Measurements from ENCODE around the gene TMSB4X. TPM values are rescaled to one million over a fixed set of nuclear protein-coding genes. Genes with fewer than 3 reads are reported as not detected.

TMSB4X gene
- total and polyA plus RNA-seq, 2 donors (not counting 3 experiments of a cell fraction or from before 2014, with no cell fraction given) = 4,136 to 6,858 TPM

DNA sequence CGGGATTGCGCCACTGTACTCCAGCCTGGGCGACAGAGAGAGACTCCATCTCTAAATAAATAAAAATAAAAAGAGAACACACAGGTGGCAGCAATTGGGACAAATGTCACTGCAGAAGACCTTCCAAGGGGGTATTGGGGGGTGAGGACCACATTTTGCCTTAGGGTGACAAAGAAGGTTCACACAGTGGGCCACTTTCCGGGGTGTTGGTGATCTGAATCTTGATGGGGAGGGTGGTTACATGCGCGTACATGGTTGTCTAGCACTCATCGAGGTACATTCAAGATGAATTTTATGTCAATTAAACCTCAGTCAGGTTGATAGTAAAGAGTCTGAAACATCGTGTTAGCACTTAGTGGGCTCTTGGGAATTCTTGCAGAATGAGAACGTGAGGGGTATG lies 20.5 kb upstream of the TMSB4X start:
- H3K4me2 ChIP-seq (ENCODE audit: insufficient read depth, low read length) = no peak overlapping the region
- FAIRE-seq = no peak
- no peaks in the 10 kb centered on the region for H3K27me3 ChIP-seq (ENCODE audit: control insufficient read depth in 2 of 2, insufficient read depth in 2 of 2, low read length in 2 of 2)
- H3K4me1 ChIP-seq (ENCODE audit: control insufficient read depth, extremely low read depth, insufficient read depth, low read length) = peaks cover 43% of the 10 kb centered on the region
- no peak overlapping the region for H3K9ac ChIP-seq (replicated peaks; ENCODE audit: extremely low read depth, insufficient read depth, low read length)
- TF ChIP-seq POLR2AphosphoS5 (IDR thresholded peaks at IDR 0.05; ENCODE audit: insufficient read depth, low read depth, low read length) (no peak), POLR2A (IDR thresholded peaks at IDR 0.05; ENCODE audit: low read depth, low read length) (no peak), GATA2 (IDR thresholded peaks at IDR 0.05; ENCODE audit: insufficient read depth, insufficient read length, low read depth, low read length) (no peak)
- TF ChIP-seq, protein P1, sequence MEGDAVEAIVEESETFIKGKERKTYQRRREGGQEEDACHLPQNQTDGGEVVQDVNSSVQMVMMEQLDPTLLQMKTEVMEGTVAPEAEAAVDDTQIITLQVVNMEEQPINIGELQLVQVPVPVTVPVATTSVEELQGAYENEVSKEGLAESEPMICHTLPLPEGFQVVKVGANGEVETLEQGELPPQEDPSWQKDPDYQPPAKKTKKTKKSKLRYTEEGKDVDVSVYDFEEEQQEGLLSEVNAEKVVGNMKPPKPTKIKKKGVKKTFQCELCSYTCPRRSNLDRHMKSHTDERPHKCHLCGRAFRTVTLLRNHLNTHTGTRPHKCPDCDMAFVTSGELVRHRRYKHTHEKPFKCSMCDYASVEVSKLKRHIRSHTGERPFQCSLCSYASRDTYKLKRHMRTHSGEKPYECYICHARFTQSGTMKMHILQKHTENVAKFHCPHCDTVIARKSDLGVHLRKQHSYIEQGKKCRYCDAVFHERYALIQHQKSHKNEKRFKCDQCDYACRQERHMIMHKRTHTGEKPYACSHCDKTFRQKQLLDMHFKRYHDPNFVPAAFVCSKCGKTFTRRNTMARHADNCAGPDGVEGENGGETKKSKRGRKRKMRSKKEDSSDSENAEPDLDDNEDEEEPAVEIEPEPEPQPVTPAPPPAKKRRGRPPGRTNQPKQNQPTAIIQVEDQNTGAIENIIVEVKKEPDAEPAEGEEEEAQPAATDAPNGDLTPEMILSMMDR (IDR thresholded peaks at IDR 0.05; ENCODE audit: extremely low read depth in 1 of 2, insufficient read depth in 1 of 2, low read depth in 1 of 2, low read length in 2 of 2) = no peak
- CTCF ChIA-PET = interaction anchor here (0.7 kb wide), 1 partner anchor 16 kb away, joined by 4 read pairs; no protein-coding TSS in a partner anchor
- no peaks in the 10 kb centered on the region for H4K20me1 ChIP-seq (replicated peaks; ENCODE audit: control insufficient read depth, extremely low read depth, insufficient read depth, low read length)
- no peak overlapping the region for H2AFZ ChIP-seq (ENCODE audit: low read depth, low read length)
- H3K79me2 ChIP-seq (ENCODE audit: control insufficient read depth, insufficient read depth, low read length) = no peaks in the 10 kb centered on the region
- H3K9me1 ChIP-seq (replicated peaks; ENCODE audit: control insufficient read depth, extremely low read depth, insufficient read depth, low read length) = no peaks in the 10 kb centered on the region
- dilution Hi-C loops (cut with MboI; ENCODE audit: extremely low pct_ligation_motif_present, low sequenced_read_pairs) (no loop called here), intact Hi-C loops (cut with micrococcal nuclease) (loop anchor here (10.0 kb wide), 1 partner anchor 1920 kb away; the partner anchor contains the start of genes FANCB and MOSPD2)
- H3K27ac ChIP-seq (ENCODE audit: insufficient read depth, low read depth, low read length) = no peak overlapping the region
- H3K9me3 ChIP-seq (replicated peaks; ENCODE audit: control insufficient read depth, insufficient read depth, low read length) = no peaks in the 10 kb centered on the region
- no peak overlapping the region for H3K4me3 ChIP-seq (replicated peaks in 1 of 3; ENCODE audit: insufficient read depth in 1 of 3, low read depth in 1 of 3, low read length in 3 of 3)
- no peaks in the 10 kb centered on the region for H3K36me3 ChIP-seq (ENCODE audit: control insufficient read depth in 2 of 2, extremely low read depth in 1 of 2, insufficient read depth in 2 of 2, low read length in 2 of 2)
- POLR2A ChIA-PET = no interaction called here
- no peak for DNase-seq (ENCODE audit: low read depth, low spot score)
- BruUV-seq (replicated peaks) = no TSS peak

- TF ChIP-seq POLR2AphosphoS5 (IDR thresholded peaks at IDR 0.05; ENCODE audit: insufficient read depth, low read depth, low read length) = no peak
- no peak for TF ChIP-seq EZH2 (IDR thresholded peaks at IDR 0.05; ENCODE audit: borderline replicate concordance, low read depth, low read length, severe bottlenecking)
- no peak for TF ChIP-seq POLR2A (IDR thresholded peaks at IDR 0.05; ENCODE audit: low read depth, low read length)
- TF ChIP-seq FOS (IDR thresholded peaks at IDR 0.05; ENCODE audit: borderline replicate concordance, insufficient read depth, low read length) = no peak
- no peak for TF ChIP-seq MYC (IDR thresholded peaks at IDR 0.05; ENCODE audit: low read depth, low read length)
- no peak for TF ChIP-seq JUN (IDR thresholded peaks at IDR 0.05; ENCODE audit: borderline replicate concordance, insufficient read depth, insufficient read length, low read depth)
- TF ChIP-seq, protein P1 (IDR thresholded peaks at IDR 0.05; ENCODE audit: extremely low read depth in 1 of 2, insufficient read depth in 1 of 2, low read depth in 1 of 2, low read length in 2 of 2) = no peak
- TF ChIP-seq MAX (IDR thresholded peaks at IDR 0.05; ENCODE audit: insufficient read depth, insufficient read length) = no peak
- no peak for TF ChIP-seq GATA2 (IDR thresholded peaks at IDR 0.05; ENCODE audit: insufficient read depth, insufficient read length, low read depth, low read length)
- no peaks in the 10 kb centered on the region for H3K36me3 ChIP-seq (ENCODE audit: control insufficient read depth in 2 of 2, extremely low read depth in 1 of 2, insufficient read depth in 2 of 2, low read length in 2 of 2)
- H3K9ac ChIP-seq (replicated peaks; ENCODE audit: extremely low read depth, insufficient read depth, low read length) = no peak overlapping the region
- no peak overlapping the region for H2AFZ ChIP-seq (ENCODE audit: low read depth, low read length)
- dilution Hi-C loops (cut with MboI; ENCODE audit: extremely low pct_ligation_motif_present, low sequenced_read_pairs) = no loop called here
- DNase-seq (ENCODE audit: low read depth, low spot score) (no peak), FAIRE-seq (no peak)
- CTCF ChIA-PET = interaction anchor here (1.5 kb wide), 1 partner anchor 8 kb away, joined by 9 read pairs; no protein-coding TSS in a partner anchor
- H3K4me1 ChIP-seq (ENCODE audit: control insufficient read depth, extremely low read depth, insufficient read depth, low read length) = peaks cover 37% of the 10 kb centered on the region
- no peak overlapping the region for H3K27ac ChIP-seq (ENCODE audit: insufficient read depth, low read depth, low read length)
- POLR2A ChIA-PET = interaction anchor here (1.2 kb wide), 1 partner anchor 23 kb away, joined by 3 read pairs; no protein-coding TSS in a partner anchor
- intact Hi-C loops (cut with micrococcal nuclease) = loop anchor here (10.0 kb wide), 1 partner anchor 1920 kb away; the partner anchor contains the start of genes FANCB and MOSPD2
- H3K9me1 ChIP-seq (replicated peaks; ENCODE audit: control insufficient read depth, extremely low read depth, insufficient read depth, low read length) = no peaks in the 10 kb centered on the region
- no peaks in the 10 kb centered on the region for H3K9me3 ChIP-seq (replicated peaks; ENCODE audit: control insufficient read depth, insufficient read depth, low read length)
- no peak overlapping the region for H3K4me3 ChIP-seq (replicated peaks in 1 of 3; ENCODE audit: insufficient read depth in 1 of 3, low read depth in 1 of 3, low read length in 3 of 3)
- H3K27me3 ChIP-seq (ENCODE audit: control insufficient read depth in 2 of 2, insufficient read depth in 2 of 2, low read length in 2 of 2) = no peaks in the 10 kb centered on the region
- H3K4me2 ChIP-seq (ENCODE audit: insufficient read depth, low read length) = no peak overlapping the region
- H4K20me1 ChIP-seq (replicated peaks; ENCODE audit: control insufficient read depth, extremely low read depth, insufficient read depth, low read length) = no peaks in the 10 kb centered on the region
- no peaks in the 10 kb centered on the region for H3K79me2 ChIP-seq (ENCODE audit: control insufficient read depth, insufficient read depth, low read length)
- no TSS peak for BruUV-seq (replicated peaks)
Measured at GRCh38 chrX:12954981-12955380, 19.9 kb upstream of the TMSB4X start.

All from endothelial cell of umbilical vein (primary cell).